ENCODE data around the gene ZNF106. TPM values are rescaled to one million over a fixed set of nuclear protein-coding genes. Genes with fewer than 3 reads are reported as not detected.

ZNF106 gene
- total RNA-seq, 1 donor from 2014 or later = 80.2 TPM

DNA sequence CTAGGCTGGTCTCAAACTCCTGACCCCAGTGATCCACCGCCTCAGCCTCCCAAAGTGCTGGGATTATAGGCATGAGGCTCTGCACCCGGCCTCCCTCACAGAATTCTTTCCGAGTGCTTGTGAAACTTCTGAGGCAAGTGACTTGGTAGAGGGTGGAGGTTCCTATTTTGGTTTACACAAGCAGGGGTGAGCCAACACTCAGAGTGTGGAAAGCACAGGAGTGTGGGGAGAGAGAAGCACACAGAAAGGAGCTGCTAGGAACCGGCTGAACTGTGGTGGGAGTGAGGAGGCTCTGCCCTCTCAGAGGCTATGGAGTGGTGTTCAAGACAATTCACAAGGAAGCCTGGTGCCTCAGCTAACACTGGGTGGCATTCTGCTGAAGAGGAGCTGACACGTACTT lies 123.9 kb downstream of the ZNF106 start:
- no peak for DNase-seq (ENCODE audit: low spot score)

DNA sequence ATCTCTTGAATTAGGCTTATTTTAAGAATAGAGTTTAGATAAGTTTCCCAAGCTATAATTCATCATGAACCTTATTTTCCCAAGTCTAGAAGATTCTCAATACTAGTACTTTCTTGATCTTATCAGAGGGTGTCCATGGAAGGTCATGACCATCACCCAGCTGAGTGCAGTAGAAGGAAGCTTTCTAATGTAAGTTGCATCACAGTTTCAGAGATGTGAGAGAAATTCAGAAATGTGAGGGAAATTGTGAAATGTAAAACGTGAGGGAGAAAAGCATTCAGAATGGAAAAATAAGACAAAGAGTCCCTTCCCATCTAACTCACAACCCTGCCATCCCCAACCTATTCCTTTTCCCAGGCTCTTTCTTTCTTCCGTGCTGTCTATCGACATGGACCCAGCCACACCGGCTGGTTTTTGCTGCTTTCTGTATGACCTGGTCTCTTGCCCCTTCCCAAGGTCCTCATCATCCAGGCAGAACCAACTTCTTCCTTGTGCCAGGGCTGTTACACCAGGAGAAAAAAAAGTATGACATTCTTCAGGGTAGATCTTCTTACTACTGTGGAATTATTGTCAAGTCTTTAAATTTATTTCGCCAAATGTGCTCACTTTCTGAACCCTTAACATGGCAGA lies 124.9 kb downstream of the ZNF106 start:
- DNase-seq (ENCODE audit: low spot score) = no peak

DNA sequence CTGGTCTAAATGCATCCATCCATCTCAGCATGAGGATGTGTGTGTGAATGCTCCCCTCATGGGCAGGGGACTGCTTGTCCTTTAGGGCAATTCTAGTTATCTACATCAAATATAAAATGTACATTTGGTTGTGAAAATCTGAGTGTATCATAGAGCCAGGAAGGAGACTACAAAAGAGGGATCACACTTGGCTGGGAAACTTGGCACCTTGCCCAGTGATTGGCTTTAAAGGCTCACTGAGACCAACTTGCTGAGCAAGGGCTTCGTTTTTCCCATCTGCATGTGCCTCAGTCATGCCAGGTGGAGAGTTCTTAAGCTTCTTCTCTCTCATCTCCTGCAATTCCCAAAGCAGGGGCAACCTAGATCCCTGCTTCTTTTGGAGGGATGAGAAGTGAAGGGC lies 126.4 kb downstream of the ZNF106 start:
- no peak for DNase-seq (ENCODE audit: low spot score)

DNA sequence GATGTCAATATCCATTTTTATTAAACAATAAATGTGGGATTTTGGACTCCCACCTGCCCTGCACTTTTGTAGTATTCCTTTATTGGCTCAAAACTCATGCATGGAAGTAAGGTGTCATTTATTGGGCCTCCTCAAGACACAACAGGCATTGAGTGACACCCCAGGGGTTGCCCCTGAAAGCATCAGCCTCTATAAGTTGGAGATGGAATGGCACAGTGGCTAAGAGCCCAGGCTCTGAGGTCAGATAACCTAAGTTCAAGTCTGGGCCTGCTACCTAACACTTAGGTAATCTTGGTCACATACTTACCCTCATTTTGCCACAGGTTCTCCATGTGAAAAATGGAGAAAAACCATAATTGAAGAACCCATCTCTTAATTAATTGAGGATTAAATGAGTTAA lies 127.0 kb downstream of the ZNF106 start:
- DNase-seq (ENCODE audit: low spot score) = no peak

DNA sequence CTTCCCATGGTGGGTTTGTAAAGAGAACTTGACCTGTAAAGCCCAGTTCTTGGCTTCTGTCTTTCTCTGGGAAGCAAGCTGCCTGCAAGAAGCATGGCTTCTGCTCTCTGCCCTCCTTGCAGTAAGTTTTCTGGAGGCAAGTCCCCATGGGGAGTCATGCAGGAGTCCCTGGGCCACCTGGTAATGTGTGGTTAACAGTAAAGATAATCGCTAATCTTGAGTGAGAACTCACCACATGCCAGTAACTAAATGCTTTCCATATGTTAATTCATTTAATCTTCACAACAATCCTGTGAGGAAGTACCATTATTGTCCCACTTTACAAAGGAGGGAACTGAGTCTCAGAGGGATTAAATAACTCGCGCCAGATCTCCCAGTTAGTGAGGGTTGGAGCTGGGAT lies 127.5 kb downstream of the ZNF106 start:
- DNase-seq (ENCODE audit: low spot score) = no peak

Other genes with a start within 250 kb of the ZNF106 start
- 43.3 TPM for gene GANC, start 217.9 kb downstream of the ZNF106 start, total RNA-seq (ENCODE audit: insufficient read depth, low replicate concordance)
- gene TMEM87A, start 217.7 kb downstream of the ZNF106 start, total RNA-seq (ENCODE audit: insufficient read depth, low replicate concordance) = 57.3 TPM
- gene CAPN3, start 131.6 kb downstream of the ZNF106 start, total RNA-seq (ENCODE audit: insufficient read depth, low replicate concordance) = 5.5 TPM
- 77.5 TPM for gene SNAP23, start 4.5 kb upstream of the ZNF106 start, total RNA-seq (ENCODE audit: insufficient read depth, low replicate concordance)
- 12.3 TPM for gene LRRC57, start 57.7 kb upstream of the ZNF106 start, total RNA-seq (ENCODE audit: insufficient read depth, low replicate concordance)
- gene HAUS2, start 57.7 kb upstream of the ZNF106 start, total RNA-seq (ENCODE audit: insufficient read depth, low replicate concordance) = 52.7 TPM
- 20.5 TPM for gene STARD9, start 84.5 kb upstream of the ZNF106 start, total RNA-seq (ENCODE audit: insufficient read depth, low replicate concordance)
- gene CDAN1, start 246.0 kb upstream of the ZNF106 start, total RNA-seq (ENCODE audit: insufficient read depth, low replicate concordance) = 6.0 TPM